Measurements from ENCODE around the gene PRR29. TPM values are rescaled to one million over a fixed set of nuclear protein-coding genes. Genes with fewer than 3 reads are reported as not detected.

PRR29 gene
- total RNA-seq, 1 donor from 2014 or later, result 1.5 TPM

GRCh38 chr17:64008346-64008745 is 10.2 kb downstream of the PRR29 start:
- H3K9me3 ChIP-seq, result no peaks in the 10 kb centered on the region
- no peak for DNase-seq (ENCODE audit: low spot score in 2 of 2)
- H3K27me3 ChIP-seq, result no peaks in the 10 kb centered on the region
- no peak overlapping the region for H3K4me3 ChIP-seq
- intact Hi-C loops (cut with DNase I), result no loop called here
- no peaks in the 10 kb centered on the region for H3K36me3 ChIP-seq
- H3K27ac ChIP-seq, result no peak overlapping the region
- no peak for TF ChIP-seq CTCF (IDR thresholded peaks at IDR 0.05)
- H3K4me1 ChIP-seq, result no peaks in the 10 kb centered on the region

GRCh38 chr17:64008830-64009229 is 10.7 kb downstream of the PRR29 start:
- TF ChIP-seq CTCF (IDR thresholded peaks at IDR 0.05), result no peak
- Histone ChIP-seq H3K27ac (no peak overlapping the region), H3K9me3 (no peaks in the 10 kb centered on the region), H3K4me3 (no peak overlapping the region), H3K27me3 (no peaks in the 10 kb centered on the region), H3K4me1 (no peaks in the 10 kb centered on the region), H3K36me3 (no peaks in the 10 kb centered on the region)
- intact Hi-C loops (cut with DNase I), result no loop called here
- peak in 1 of 2 donors; percentile 21 for DNase-seq (ENCODE audit: low spot score in 2 of 2)

- no peak for TF ChIP-seq CTCF (IDR thresholded peaks at IDR 0.05)
- no peaks in the 10 kb centered on the region for H3K27me3 ChIP-seq
- H3K4me3 ChIP-seq, result no peak overlapping the region
- no peaks in the 10 kb centered on the region for H3K9me3 ChIP-seq
- no peak overlapping the region for H3K27ac ChIP-seq
- no peaks in the 10 kb centered on the region for H3K4me1 ChIP-seq
- no peaks in the 10 kb centered on the region for H3K36me3 ChIP-seq
- intact Hi-C loops (cut with DNase I), result no loop called here
- peak in 1 of 2 donors; percentile 58 for DNase-seq (ENCODE audit: low spot score in 2 of 2)
These were observed 11.6 kb downstream of the PRR29 start for GRCh38 chr17:64009571-64010402.

- Histone ChIP-seq H3K27me3 (no peaks in the 10 kb centered on the region), H3K4me1 (no peaks in the 10 kb centered on the region), H3K36me3 (no peaks in the 10 kb centered on the region), H3K9me3 (no peaks in the 10 kb centered on the region), H3K4me3 (no peak overlapping the region), H3K27ac (no peak overlapping the region)
- TF ChIP-seq CTCF (IDR thresholded peaks at IDR 0.05), result no peak
- intact Hi-C loops (cut with DNase I), result no loop called here
- no peak for DNase-seq (ENCODE audit: low spot score in 2 of 2)
These were observed 17.3 kb downstream of the PRR29 start for GRCh38 chr17:64015447-64015846.

- H3K36me3 ChIP-seq, result no peaks in the 10 kb centered on the region
- H3K9me3 ChIP-seq, result no peaks in the 10 kb centered on the region
- H3K4me1 ChIP-seq, result no peaks in the 10 kb centered on the region
- H3K27ac ChIP-seq, result peak overlapping the region in 1 of 2 donors; percentile 8
- TF ChIP-seq CTCF (IDR thresholded peaks at IDR 0.05), result peak in 1 of 3 experiments; percentile 23
- DNase-seq (ENCODE audit: low spot score in 2 of 2), result peak in 1 of 2 donors; percentile 54
- H3K4me3 ChIP-seq, result no peak overlapping the region
- H3K27me3 ChIP-seq, result no peaks in the 10 kb centered on the region
- intact Hi-C loops (cut with DNase I), result no loop called here
These were observed 18.2 kb downstream of the PRR29 start for GRCh38 chr17:64016231-64016784.

All from ascending aorta (tissue), 2 donors.